Stomach (tissue), 9 donors: ENCODE results near the gene SMARCC1. TPM values are rescaled to one million over a fixed set of nuclear protein-coding genes. Genes with fewer than 3 reads are reported as not detected.

Experiments
- DNase-seq, 2 donors: peaks; one replicate each; pipeline versions ENCODE4 v3.0.0 to v3.0.0-alpha.2; 2013 to 2019
- H3K27ac ChIP-seq, 5 donors: fragments of 200-600 bp in 4 of 5; sonication (generic) in 4 of 5; one replicate each; pipeline ENCODE4 v1.5.1; 2013 to 2019; ENCODE audit warnings: mild to moderate bottlenecking in 1 of 5, moderate library complexity in 1 of 5
- H3K27me3 ChIP-seq, 3 donors: fragments of 200-600 bp; sonication (generic); one replicate each; pipeline ENCODE4 v1.5.1; 2017 to 2019; ENCODE audit warnings: mixed run types in 1 of 3
- H3K36me3 ChIP-seq, 4 donors: fragments of 200-600 bp; sonication (generic); 1 replicate in 3 of 4; 2 replicates in 1 of 4; pipeline ENCODE4 v1.5.1; 2016 to 2019
- H3K4me1 ChIP-seq, 4 donors: fragments of 200-600 bp; sonication (generic); one replicate each; pipeline ENCODE4 v1.5.1; 2016 to 2019
- H3K4me3 ChIP-seq, 4 donors: fragments of 200-600 bp; sonication (generic) in 3 of 4; one replicate each; pipeline ENCODE4 v1.5.1; 2016 to 2019; ENCODE audit warnings: mild to moderate bottlenecking in 1 of 4
- H3K9me3 ChIP-seq, 4 donors: fragments of 200-600 bp; sonication (generic); one replicate each; pipeline ENCODE4 v1.5.1; 2016 to 2019
- EP300 ChIP-seq: sonication (generic); formaldehyde crosslinking; IDR thresholded peaks from one replicate; pipeline ENCODE4 v1.6.1; 2017; ENCODE audit warnings: antibody characterized with exemption
- POLR2A ChIP-seq, 4 donors: fragments of 450-650 bp; IDR thresholded peaks; one replicate each; pipeline ENCODE4 v1.6.1; 2016; ENCODE audit warnings: antibody characterized with exemption in 4 of 4, control low read depth in 2 of 4, mild to moderate bottlenecking in 1 of 4, moderate library complexity in 1 of 4
- POLR2AphosphoS5 ChIP-seq, 3 donors: sonication (generic); formaldehyde crosslinking; IDR thresholded peaks; one replicate each; pipeline ENCODE4 v1.6.1; 2016; ENCODE audit warnings: antibody characterized with exemption in 3 of 3
- whole genome bisulfite sequencing, 5 donors: extraction: QIAGEN DNeasy Blood & Tissue Kit in 3 of 5; methylation state at CpG; one replicate each; pipeline versions ENCODE4 v1.1.5 to v1.1.7; 2013 to 2018; 5-methylcytosine and 5-hydroxymethylcytosine counted together
- intact Hi-C: fragments of 100-400 bp; cut with DNase I; formaldehyde crosslinking; loops from one replicate; pipeline ENCODE4 v1.15.1; 2023; ENCODE audit warnings: low total_unique reads
- polyA plus RNA-seq, 3 donors: library from polyadenylated mRNA; stranded (reverse); fragments of 200-250 nt; gene quantifications; one replicate each; pipeline ENCODE4 v1.2.3, GENCODE V29; 2013
- total RNA-seq, 5 donors: library from RNA; depleted of rRNA; stranded (reverse); fragments of >200 nt; gene quantifications; one replicate each; pipeline versions ENCODE4 v1.1.0 to v1.2.3, GENCODE V29; 2014 to 2016
- TF ChIP-seq, protein P1 (sequence below), 7 experiments: fragments of 450-650 bp in 4 of 7; fragments of 200-600 bp in 3 of 7; sonication (generic) in 3 of 7; IDR thresholded peaks; one replicate each; pipeline ENCODE4 v1.5.1; 2016 to 2019; ENCODE audit warnings: antibody characterized with exemption in 7 of 7, control low read depth in 2 of 7, mild to moderate bottlenecking in 1 of 7
- donor health status: healthy with polysubstance abuse.
- donor health status: Bipolar disorder and iron deficiency.
- donor health status: healthy.

SMARCC1 gene
- total and polyA plus RNA-seq, 8 donors, result 8.6 to 64.3 (median 27.3) TPM

DNA sequence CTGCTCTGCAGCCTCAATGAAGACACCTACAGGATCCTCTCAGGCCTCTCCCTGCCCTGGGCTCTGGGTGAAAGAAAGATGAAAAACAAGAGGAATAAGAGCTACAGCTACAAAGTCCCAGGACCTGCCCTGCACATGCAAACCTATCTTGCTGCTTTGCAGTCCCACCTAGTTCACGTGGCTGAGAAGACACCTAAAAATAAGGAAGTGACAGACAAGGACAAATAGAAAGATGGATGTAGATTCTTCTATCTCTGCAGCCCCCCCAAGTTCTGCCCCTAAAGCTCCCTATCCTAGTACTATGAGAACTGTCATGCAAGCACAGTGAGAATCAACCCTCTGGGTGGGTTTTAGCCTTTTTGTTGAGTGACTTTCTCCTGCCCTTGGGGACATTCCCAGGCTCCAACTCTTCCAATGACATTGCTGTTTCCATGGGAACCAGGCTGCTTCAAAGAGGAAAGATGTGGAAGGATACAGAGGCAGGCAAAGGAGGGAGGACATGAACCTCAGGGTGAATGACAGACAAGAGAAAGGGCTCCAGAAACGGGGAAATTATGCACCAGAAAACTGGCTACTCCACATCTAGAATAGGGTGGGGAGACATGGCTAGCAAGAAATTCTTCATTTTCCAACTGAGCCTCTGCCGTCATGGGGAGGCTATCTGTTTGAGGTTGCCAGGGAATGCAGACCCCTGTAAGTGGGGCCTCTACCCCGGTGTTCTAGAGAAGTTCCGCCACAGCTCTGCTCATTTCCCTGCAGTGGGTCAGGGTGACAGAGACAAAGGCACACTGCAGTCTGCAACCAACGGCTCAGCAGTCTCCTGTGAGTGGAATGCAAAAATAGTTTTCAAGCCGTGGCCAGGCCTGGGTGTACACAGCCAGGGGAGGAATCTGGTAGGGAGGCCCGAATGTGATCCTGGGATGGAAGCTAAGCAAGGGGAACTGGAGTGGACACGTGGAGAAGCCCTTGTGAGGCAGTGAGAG, 208.2 kb downstream of the SMARCC1 start:
- no peaks in the 10 kb centered on the region for H3K9me3 ChIP-seq
- peaks cover 7 to 9% (median 9%) of the 10 kb centered on the region in 4 donors for H3K4me1 ChIP-seq
- no peak overlapping the region for H3K4me3 ChIP-seq
- intact Hi-C loops, result no loop called here
- H3K27ac ChIP-seq, result no peak overlapping the region
- 62 to 70% (median 65%) methylated on average over 9 of the region's 9 CpGs for WGBS, 5 donors
- no peaks in the 10 kb centered on the region for H3K36me3 ChIP-seq
- peaks cover 0 to 22% (median 14%) of the 10 kb centered on the region in 3 donors for H3K27me3 ChIP-seq
- TF ChIP-seq POLR2A (IDR thresholded peaks at IDR 0.05) (no peak), POLR2AphosphoS5 (IDR thresholded peaks at IDR 0.05) (no peak), EP300 (no peak)
- TF ChIP-seq, protein P1, sequence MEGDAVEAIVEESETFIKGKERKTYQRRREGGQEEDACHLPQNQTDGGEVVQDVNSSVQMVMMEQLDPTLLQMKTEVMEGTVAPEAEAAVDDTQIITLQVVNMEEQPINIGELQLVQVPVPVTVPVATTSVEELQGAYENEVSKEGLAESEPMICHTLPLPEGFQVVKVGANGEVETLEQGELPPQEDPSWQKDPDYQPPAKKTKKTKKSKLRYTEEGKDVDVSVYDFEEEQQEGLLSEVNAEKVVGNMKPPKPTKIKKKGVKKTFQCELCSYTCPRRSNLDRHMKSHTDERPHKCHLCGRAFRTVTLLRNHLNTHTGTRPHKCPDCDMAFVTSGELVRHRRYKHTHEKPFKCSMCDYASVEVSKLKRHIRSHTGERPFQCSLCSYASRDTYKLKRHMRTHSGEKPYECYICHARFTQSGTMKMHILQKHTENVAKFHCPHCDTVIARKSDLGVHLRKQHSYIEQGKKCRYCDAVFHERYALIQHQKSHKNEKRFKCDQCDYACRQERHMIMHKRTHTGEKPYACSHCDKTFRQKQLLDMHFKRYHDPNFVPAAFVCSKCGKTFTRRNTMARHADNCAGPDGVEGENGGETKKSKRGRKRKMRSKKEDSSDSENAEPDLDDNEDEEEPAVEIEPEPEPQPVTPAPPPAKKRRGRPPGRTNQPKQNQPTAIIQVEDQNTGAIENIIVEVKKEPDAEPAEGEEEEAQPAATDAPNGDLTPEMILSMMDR (IDR thresholded peaks at IDR 0.05), result no peak
- DNase-seq, result no peak

DNA sequence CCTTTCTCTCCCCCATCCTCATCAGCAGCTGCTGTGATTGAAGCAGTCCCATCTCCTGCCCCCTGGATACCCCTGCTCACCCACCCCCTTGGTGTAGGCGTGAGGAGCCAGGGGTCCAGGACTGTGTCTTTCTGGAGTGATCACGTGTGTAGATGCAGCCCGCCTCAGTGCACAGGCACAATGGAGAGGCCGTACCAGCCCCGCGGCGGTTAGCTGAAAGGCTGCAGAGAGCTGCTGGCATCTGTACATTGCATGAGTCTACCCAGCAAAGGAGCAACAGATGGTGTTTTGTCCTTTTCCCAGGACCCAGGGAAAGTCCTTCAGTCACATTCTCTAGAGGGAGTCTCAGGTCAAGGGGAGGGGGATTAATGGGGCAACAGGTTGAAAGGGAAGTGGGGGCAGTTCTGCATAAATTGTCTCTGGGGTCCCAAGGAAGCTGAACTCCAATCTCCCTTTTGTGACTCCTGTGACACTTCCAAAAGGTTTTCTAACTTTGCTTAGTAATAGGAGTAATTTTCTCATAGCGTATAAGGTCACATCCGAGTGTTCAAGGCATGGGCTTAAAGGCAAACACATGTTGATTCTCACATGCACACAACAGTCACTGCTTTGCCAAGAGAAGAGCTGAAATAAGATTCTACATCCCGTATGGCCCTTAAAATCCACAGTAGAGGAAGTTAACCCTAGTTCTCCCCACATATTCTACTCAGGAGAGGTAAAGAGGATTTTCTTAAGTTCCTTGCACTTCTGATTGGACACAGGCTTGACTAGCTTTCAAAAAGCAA, 210.1 kb downstream of the SMARCC1 start:
- DNase-seq, result peak in 1 of 2 donors; percentile 33
- Histone ChIP-seq H3K9me3 (no peaks in the 10 kb centered on the region), H3K27me3 (peaks cover 0 to 3% (median 1%) of the 10 kb centered on the region in 3 donors), H3K36me3 (no peaks in the 10 kb centered on the region), H3K4me3 (no peak overlapping the region), H3K27ac (no peak overlapping the region), H3K4me1 (no peaks in the 10 kb centered on the region)
- intact Hi-C loops, result no loop called here
- 63 to 72% (median 70%) methylated on average over 10 of the region's 10 CpGs for WGBS, 5 donors
- TF ChIP-seq, protein P1 (IDR thresholded peaks at IDR 0.05), result no peak
- TF ChIP-seq POLR2A (IDR thresholded peaks at IDR 0.05) (no peak), POLR2AphosphoS5 (IDR thresholded peaks at IDR 0.05) (no peak), EP300 (no peak)

DNA sequence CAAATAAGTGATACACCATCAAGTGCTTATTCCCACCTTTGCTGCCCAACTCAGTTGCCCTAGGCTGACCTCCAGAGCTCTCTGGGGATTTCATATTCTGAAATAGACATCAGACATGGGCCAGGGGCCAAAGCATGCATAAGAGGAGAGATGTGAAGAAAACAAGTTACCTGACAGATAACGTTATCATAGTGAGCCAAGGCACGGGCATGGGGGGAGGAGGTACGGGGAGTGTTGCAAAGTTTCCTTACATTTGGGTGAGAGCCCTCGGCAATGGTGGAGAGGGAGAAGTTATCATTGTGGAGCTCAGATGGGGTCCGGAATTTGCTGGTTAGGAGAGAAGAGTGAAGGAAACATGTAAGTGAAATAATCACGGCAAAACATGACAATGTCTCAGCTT, 212.8 kb downstream of the SMARCC1 start:
- no peak overlapping the region for H3K27ac ChIP-seq
- H3K4me1 ChIP-seq, result no peaks in the 10 kb centered on the region
- H3K4me3 ChIP-seq, result no peak overlapping the region
- whole genome bisulfite sequencing, 5 donors, result 81 to 86% (median 83%) methylated on average over 6 of the region's 6 CpGs
- no peak for DNase-seq
- TF ChIP-seq POLR2AphosphoS5 (IDR thresholded peaks at IDR 0.05) (no peak), POLR2A (IDR thresholded peaks at IDR 0.05) (no peak), EP300 (no peak)
- TF ChIP-seq, protein P1 (IDR thresholded peaks at IDR 0.05), result no peak
- no peaks in the 10 kb centered on the region for H3K27me3 ChIP-seq
- intact Hi-C loops, result no loop called here
- H3K9me3 ChIP-seq, result no peaks in the 10 kb centered on the region
- H3K36me3 ChIP-seq, result no peaks in the 10 kb centered on the region

DNA sequence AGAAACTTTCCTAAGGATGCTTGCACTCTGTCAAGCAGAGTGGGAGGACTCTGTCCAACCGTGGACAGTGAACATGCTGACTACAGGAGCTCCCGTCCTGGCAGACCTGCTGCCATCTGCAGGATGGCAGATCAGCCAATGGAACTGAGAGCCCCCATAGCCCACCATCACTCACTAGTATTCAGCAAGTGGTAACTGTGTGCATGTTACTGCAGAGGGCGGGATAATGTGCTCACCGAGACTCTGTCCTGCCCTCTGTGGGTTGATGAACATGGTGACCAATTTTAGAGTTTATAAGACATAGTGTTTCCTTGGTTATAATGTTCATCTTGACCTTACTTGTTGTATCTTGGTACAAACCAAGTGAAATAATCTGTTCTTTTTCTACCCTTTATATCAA, 214.5 kb downstream of the SMARCC1 start:
- no peaks in the 10 kb centered on the region for H3K4me1 ChIP-seq
- H3K27ac ChIP-seq, result no peak overlapping the region
- intact Hi-C loops, result no loop called here
- 75 to 84% (median 83%) methylated on average over 4 of the region's 4 CpGs for WGBS, 5 donors
- no peak for TF ChIP-seq EP300
- TF ChIP-seq, protein P1 (IDR thresholded peaks at IDR 0.05), result no peak
- no peak for TF ChIP-seq POLR2AphosphoS5 (IDR thresholded peaks at IDR 0.05)
- no peaks in the 10 kb centered on the region for H3K36me3 ChIP-seq
- no peak for DNase-seq
- H3K9me3 ChIP-seq, result no peaks in the 10 kb centered on the region
- H3K27me3 ChIP-seq, result no peaks in the 10 kb centered on the region
- H3K4me3 ChIP-seq, result no peak overlapping the region
